Lung (tissue), 12 donors: ENCODE results near the gene RTN4IP1. TPM values are rescaled to one million over a fixed set of nuclear protein-coding genes. Genes with fewer than 3 reads are reported as not detected.
"Not testable (repeated sequence)": the region's sequence is repeated elsewhere in the genome, so short reads cannot be mapped to it uniquely, and the experiment has no call there.

Experiments
- ATAC-seq: fragments of 200-7000 bp; cut with Tn5 transposase; one replicate; pipeline ENCODE4 v1.9.1; 2020; ENCODE audit warnings: moderate number of reproducible peaks; ENCODE audit not compliant: insufficient read depth, low FRiP score
- DNase-seq, 3 donors: peaks; one replicate each; pipeline ENCODE4 v3.0.0-alpha.2; 2013 to 2017
- H3K27ac ChIP-seq, 2 donors: one replicate each; pipeline ENCODE4 v1.5.1; 2013; ENCODE audit warnings: mild to moderate bottlenecking in 2 of 2, moderate library complexity in 2 of 2, control low read depth in 1 of 2, inconsistent platforms in 1 of 2, low read depth in 1 of 2, low read length in 1 of 2
- H3K27me3 ChIP-seq, 3 donors: one replicate each; pipeline ENCODE4 v1.5.1; 2013; ENCODE audit warnings: low read length in 2 of 3; ENCODE audit not compliant: control insufficient read depth in 3 of 3, insufficient read depth in 3 of 3
- H3K36me3 ChIP-seq, 4 donors: one replicate each; pipeline ENCODE4 v1.5.1; 2013; ENCODE audit warnings: low read length in 4 of 4, mild to moderate bottlenecking in 1 of 4, moderate library complexity in 1 of 4; ENCODE audit not compliant: control insufficient read depth in 4 of 4, insufficient read depth in 4 of 4
- H3K4me1 ChIP-seq, 5 donors: one replicate each; pipeline ENCODE4 v1.5.1; 2013; ENCODE audit warnings: low read length in 5 of 5, mild to moderate bottlenecking in 2 of 5, moderate library complexity in 1 of 5; ENCODE audit not compliant: control insufficient read depth in 5 of 5, insufficient read depth in 5 of 5
- H3K4me3 ChIP-seq: one replicate; pipeline ENCODE4 v1.5.1; 2013; ENCODE audit warnings: mild to moderate bottlenecking, control low read depth, moderate library complexity
- H3K9ac ChIP-seq, 2 donors: one replicate each; pipeline ENCODE4 v1.5.1; 2013; ENCODE audit warnings: low read length in 2 of 2, control low read depth in 1 of 2; ENCODE audit not compliant: insufficient read depth in 1 of 2
- H3K9me3 ChIP-seq, 4 donors: one replicate each; pipeline ENCODE4 v1.5.1; 2013; ENCODE audit warnings: low read length in 3 of 4, mild to moderate bottlenecking in 1 of 4, moderate library complexity in 1 of 4; ENCODE audit not compliant: control insufficient read depth in 4 of 4, insufficient read depth in 3 of 4
- WGBS, 2 donors: extraction: QIAGEN DNeasy Blood & Tissue Kit; methylation state at CpG; one replicate each; pipeline ENCODE4 v1.1.7; 2013; 5-methylcytosine and 5-hydroxymethylcytosine counted together
- polyA plus RNA-seq, 2 donors: library from polyadenylated mRNA; stranded (reverse); fragments of 200-250 nt; gene quantifications; one replicate each; pipeline ENCODE4 v1.2.1, GENCODE V29; 2013
- total RNA-seq, 2 donors: library from RNA; depleted of rRNA in 1 of 2; stranded (reverse); fragments of >200 nt in 1 of 2; gene quantifications; one replicate each; pipeline ENCODE4 v1.2.1, GENCODE V29; 2014 to 2021
- TF ChIP-seq, protein P1 (sequence below): IDR thresholded peaks from 2 replicates; pipeline ENCODE4 v1.5.1; 2012; ENCODE audit warnings: mild to moderate bottlenecking; ENCODE audit errors: control extremely low read depth, extremely low read depth
- donor health status: control.
- donor health status: control.
- donor health status: Bipolar disorder and iron deficiency.
- donor health status: healthy.
- donor health status: DM: yes; HTN: yes; CAD: no.

Gene RTN4IP1
- total and polyA plus RNA-seq, 4 donors = 2.8 to 5.6 (median 4.6) TPM

DNA sequence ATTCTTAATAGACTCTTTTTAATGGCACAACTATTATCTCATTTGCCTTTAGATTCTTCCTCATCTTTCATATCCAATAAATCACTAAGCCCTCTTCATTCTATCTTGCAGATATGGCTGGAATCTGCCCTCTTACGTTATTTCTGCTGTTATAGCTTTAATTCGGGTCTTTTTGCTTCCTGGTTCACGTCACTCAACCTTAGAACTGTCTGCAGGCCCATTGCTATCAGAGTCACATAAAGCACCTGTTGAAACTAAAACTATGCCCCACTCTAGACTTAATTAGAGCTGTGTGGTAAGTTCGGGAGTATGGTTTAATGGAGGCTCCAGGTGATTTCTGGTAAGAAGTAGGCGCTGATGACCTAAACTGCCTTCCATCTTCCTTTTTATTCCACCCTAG is 1.1 kb upstream of the RTN4IP1 start:
- H3K27ac ChIP-seq = no peak overlapping the region
- H3K4me1 ChIP-seq = peaks cover 0 to 11% (median 6%) of the 10 kb centered on the region in 5 donors
- peak overlapping the region; percentile 94 to 96 for H3K9ac ChIP-seq
- DNase-seq = peak in 2 of 3 donors; percentile 3 to 4
- no peaks in the 10 kb centered on the region for H3K9me3 ChIP-seq
- H3K27me3 ChIP-seq = no peaks in the 10 kb centered on the region
- TF ChIP-seq, protein P1, sequence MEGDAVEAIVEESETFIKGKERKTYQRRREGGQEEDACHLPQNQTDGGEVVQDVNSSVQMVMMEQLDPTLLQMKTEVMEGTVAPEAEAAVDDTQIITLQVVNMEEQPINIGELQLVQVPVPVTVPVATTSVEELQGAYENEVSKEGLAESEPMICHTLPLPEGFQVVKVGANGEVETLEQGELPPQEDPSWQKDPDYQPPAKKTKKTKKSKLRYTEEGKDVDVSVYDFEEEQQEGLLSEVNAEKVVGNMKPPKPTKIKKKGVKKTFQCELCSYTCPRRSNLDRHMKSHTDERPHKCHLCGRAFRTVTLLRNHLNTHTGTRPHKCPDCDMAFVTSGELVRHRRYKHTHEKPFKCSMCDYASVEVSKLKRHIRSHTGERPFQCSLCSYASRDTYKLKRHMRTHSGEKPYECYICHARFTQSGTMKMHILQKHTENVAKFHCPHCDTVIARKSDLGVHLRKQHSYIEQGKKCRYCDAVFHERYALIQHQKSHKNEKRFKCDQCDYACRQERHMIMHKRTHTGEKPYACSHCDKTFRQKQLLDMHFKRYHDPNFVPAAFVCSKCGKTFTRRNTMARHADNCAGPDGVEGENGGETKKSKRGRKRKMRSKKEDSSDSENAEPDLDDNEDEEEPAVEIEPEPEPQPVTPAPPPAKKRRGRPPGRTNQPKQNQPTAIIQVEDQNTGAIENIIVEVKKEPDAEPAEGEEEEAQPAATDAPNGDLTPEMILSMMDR = no peak
- no peak for ATAC-seq
- H3K4me3 ChIP-seq = no peak overlapping the region
- 56 to 70% methylated on average over 5 of the region's 5 CpGs for WGBS, 2 donors
- peaks cover 0 to 1% (median 0%) of the 10 kb centered on the region in 4 donors for H3K36me3 ChIP-seq

DNA sequence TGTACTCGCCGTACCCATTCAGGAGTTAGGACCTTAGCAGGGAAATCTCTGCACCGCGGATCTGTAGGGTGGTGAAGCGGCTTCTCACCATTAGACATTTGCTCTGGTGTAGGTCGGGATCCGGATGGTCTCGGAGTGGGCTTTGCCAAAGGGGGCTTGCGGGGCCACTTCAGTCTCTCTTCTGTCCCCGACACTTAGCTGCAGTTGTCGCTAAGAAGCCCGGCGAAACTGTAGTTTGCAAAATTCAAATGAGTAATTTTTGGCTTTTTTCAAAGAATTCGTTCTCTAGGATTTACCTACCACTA is 513 bp upstream of the RTN4IP1 start:
- WGBS, 2 donors = 1 to 2% methylated on average over 14 of the region's 14 CpGs
- H3K4me1 ChIP-seq = peaks cover 0 to 11% (median 6%) of the 10 kb centered on the region in 5 donors
- peaks cover 0 to 1% (median 0%) of the 10 kb centered on the region in 4 donors for H3K36me3 ChIP-seq
- no peaks in the 10 kb centered on the region for H3K27me3 ChIP-seq
- H3K9ac ChIP-seq = peak overlapping the region; percentile 94 to 96
- peak overlapping the region; percentile 95 for H3K4me3 ChIP-seq
- DNase-seq (no peak), ATAC-seq (no peak)
- H3K27ac ChIP-seq = peak overlapping the region; percentile 75 to 78
- TF ChIP-seq, protein P1 = no peak
- no peaks in the 10 kb centered on the region for H3K9me3 ChIP-seq

DNA sequence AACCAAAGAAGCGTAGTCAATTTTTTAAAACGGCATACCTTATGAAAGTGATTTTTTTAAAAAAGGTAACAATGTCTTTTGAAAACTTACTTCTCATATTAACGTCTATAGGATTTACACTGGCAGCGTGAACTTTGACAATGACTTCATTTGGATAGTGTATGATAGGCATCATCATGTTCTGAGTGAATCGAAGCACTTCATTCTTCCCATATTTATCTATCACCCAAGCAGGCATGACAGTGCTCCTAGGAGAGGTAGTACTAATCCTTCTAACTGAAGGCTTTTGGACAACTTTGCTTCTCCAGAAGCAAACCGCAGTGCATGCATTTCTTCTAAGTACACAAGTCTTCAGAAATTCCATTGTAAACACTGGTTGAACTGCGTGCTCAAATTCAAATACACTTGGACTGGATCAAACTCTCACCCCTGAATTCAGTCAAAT is 618 bp downstream of the RTN4IP1 start:
- no peaks in the 10 kb centered on the region for H3K27me3 ChIP-seq
- peak overlapping the region; percentile 94 to 96 for H3K9ac ChIP-seq
- peak overlapping the region; percentile 95 for H3K4me3 ChIP-seq
- WGBS, 2 donors = 25 to 34% methylated on average over 7 of the region's 7 CpGs
- H3K27ac ChIP-seq = no peak overlapping the region
- TF ChIP-seq, protein P1 = no peak
- peaks cover 0 to 11% (median 6%) of the 10 kb centered on the region in 5 donors for H3K4me1 ChIP-seq
- DNase-seq = peak in 1 of 3 donors; percentile 13
- H3K36me3 ChIP-seq = no peaks in the 10 kb centered on the region
- no peaks in the 10 kb centered on the region for H3K9me3 ChIP-seq
- ATAC-seq = no peak

DNA sequence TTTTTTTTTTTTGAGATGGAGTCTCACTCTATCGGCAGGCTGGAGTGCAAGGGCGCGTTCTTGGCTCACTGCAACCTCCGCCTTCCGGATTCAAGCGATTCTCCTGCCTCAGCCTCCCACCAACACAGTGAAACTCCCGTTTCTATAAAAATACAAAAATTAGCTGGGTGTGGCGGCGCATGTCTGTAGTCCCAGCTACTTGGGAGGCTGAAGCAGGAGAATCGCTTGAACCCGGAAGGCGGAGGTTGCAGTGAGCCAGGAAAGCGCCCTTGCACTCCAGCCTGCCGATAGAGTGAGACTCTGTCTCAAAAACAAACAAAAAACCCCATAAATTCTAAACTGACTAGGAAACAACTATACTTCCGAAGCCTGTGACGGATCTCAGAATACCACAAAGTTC is 1.5 kb downstream of the RTN4IP1 start:
- ATAC-seq = not testable (repeated sequence)

More for the DNA sequence above, 1.5 kb downstream of the RTN4IP1 start:
- H3K27ac ChIP-seq, H3K27me3 ChIP-seq, DNase-seq, H3K9ac ChIP-seq, H3K9me3 ChIP-seq, H3K36me3 ChIP-seq, H3K4me3 ChIP-seq: not testable (repeated sequence)
- peaks cover 0 to 11% (median 6%) of the 10 kb centered on the region in 5 donors for H3K4me1 ChIP-seq
- WGBS, 2 donors = 94 to 97% methylated on average over 16 of the region's 16 CpGs
